Gastroesophageal sphincter (tissue), 4 donors: ENCODE data around the gene TSPAN12. TPM values are rescaled to one million over a fixed set of nuclear protein-coding genes. Genes with fewer than 3 reads are reported as not detected.

Source experiments
- ATAC-seq: fragments of 150-250 bp; one replicate; pipeline ENCODE4 v1.9.1; 2016; ENCODE audit warnings: mild to moderate bottlenecking, moderate library complexity
- H3K27ac ChIP-seq, 4 donors: fragments of 200-600 bp; sonication (generic) in 3 of 4; 1 replicate in 3 of 4; 2 replicates in 1 of 4; pipeline ENCODE4 v1.5.1; 2016 to 2019
- H3K27me3 ChIP-seq: fragments of 200-600 bp; sonication (generic); one replicate; pipeline ENCODE4 v1.5.1; 2019
- H3K36me3 ChIP-seq, 2 donors: fragments of 200-600 bp; sonication (generic); one replicate each; pipeline ENCODE4 v1.5.1; 2019; ENCODE audit warnings: control low read depth in 1 of 2
- H3K4me1 ChIP-seq, 3 donors: fragments of 200-600 bp; sonication (generic); 1 replicate in 2 of 3; 2 replicates in 1 of 3; pipeline ENCODE4 v1.5.1; 2016 to 2019; ENCODE audit warnings: control low read depth in 2 of 3
- H3K4me3 ChIP-seq, 2 donors: fragments of 200-600 bp; sonication (generic); one replicate each; pipeline ENCODE4 v1.5.1; 2019; ENCODE audit warnings: mild to moderate bottlenecking in 1 of 2, moderate library complexity in 1 of 2
- H3K9me3 ChIP-seq, 3 donors: fragments of 200-600 bp; sonication (generic); one replicate each; pipeline ENCODE4 v1.5.1; 2017 to 2019; ENCODE audit warnings: control low read depth in 2 of 3
- CTCF ChIP-seq, 4 experiments: fragments of 200-600 bp in 2 of 4; fragments of 450-650 bp in 2 of 4; sonication (generic) in 1 of 4; IDR thresholded peaks; one replicate each; pipeline ENCODE4 v1.5.1; 2017 to 2019; ENCODE audit warnings: antibody characterized with exemption in 4 of 4, mild to moderate bottlenecking in 2 of 4, moderate library complexity in 2 of 4
- EP300 ChIP-seq: sonication (generic); formaldehyde crosslinking; IDR thresholded peaks from one replicate; pipeline ENCODE4 v1.6.1; 2017; ENCODE audit warnings: antibody characterized with exemption, mild to moderate bottlenecking
- POLR2A ChIP-seq, 2 donors: fragments of 450-650 bp; IDR thresholded peaks; one replicate each; pipeline ENCODE4 v1.6.1; 2017; ENCODE audit warnings: antibody characterized with exemption in 2 of 2, mild to moderate bottlenecking in 2 of 2, moderate library complexity in 1 of 2
- POLR2AphosphoS5 ChIP-seq: sonication (generic); formaldehyde crosslinking; IDR thresholded peaks from one replicate; pipeline ENCODE4 v1.6.1; 2017; ENCODE audit warnings: antibody characterized with exemption
- WGBS, 2 donors: methylation state at CpG; one replicate each; pipeline ENCODE4 v1.1.5; 2018; ENCODE audit warnings: low coverage in 1 of 2; 5-methylcytosine and 5-hydroxymethylcytosine counted together
- total RNA-seq, 4 donors: library from RNA; depleted of rRNA; stranded (reverse); fragments of >200 nt; gene quantifications; one replicate each; pipeline ENCODE4 v1.1.0, GENCODE V29; 2016

The TSPAN12 gene
- total RNA-seq, 4 donors from 2014 or later, result 4.4 to 25.3 (median 6.9) TPM

- Histone ChIP-seq H3K9me3 (no peaks in the 10 kb centered on the region), H3K27me3 (no peaks in the 10 kb centered on the region), H3K4me1 (no peaks in the 10 kb centered on the region), H3K4me3 (no peak overlapping the region), H3K36me3 (no peaks in the 10 kb centered on the region), H3K27ac (no peak overlapping the region)
- no peak for ATAC-seq
- 86 to 93% methylated on average over 1 of the region's 1 CpG for WGBS, 2 donors
- no peak for TF ChIP-seq POLR2AphosphoS5
- no peak for TF ChIP-seq CTCF (IDR thresholded peaks at IDR 0.05)
- TF ChIP-seq EP300, result no peak
- TF ChIP-seq POLR2A (IDR thresholded peaks at IDR 0.05), result no peak
These were observed 10.0 kb upstream of the TSPAN12 start for GRCh38 chr7:120867932-120868331.

GRCh38 chr7:120865191-120865981 is 7.4 kb upstream of the TSPAN12 start:
- no peak overlapping the region for H3K4me3 ChIP-seq
- ATAC-seq, result no peak
- TF ChIP-seq CTCF (IDR thresholded peaks at IDR 0.05), result no peak
- TF ChIP-seq EP300, result no peak
- no peaks in the 10 kb centered on the region for H3K9me3 ChIP-seq
- no peak overlapping the region for H3K27ac ChIP-seq
- no peaks in the 10 kb centered on the region for H3K4me1 ChIP-seq
- no peaks in the 10 kb centered on the region for H3K27me3 ChIP-seq
- H3K36me3 ChIP-seq, result no peaks in the 10 kb centered on the region
- 93% methylated on average over 1 of the region's 1 CpG; no CpG with 5 or more reads in 1 of the 2 donors for WGBS, 2 donors

GRCh38 chr7:120864141-120864900 is 6.4 kb upstream of the TSPAN12 start:
- H3K27ac ChIP-seq, result no peak overlapping the region
- ATAC-seq, result no peak
- H3K9me3 ChIP-seq, result no peaks in the 10 kb centered on the region
- 80 to 88% methylated on average over 5 to 6 of the region's 6 CpGs for WGBS, 2 donors
- H3K4me1 ChIP-seq, result no peaks in the 10 kb centered on the region
- H3K27me3 ChIP-seq, result no peaks in the 10 kb centered on the region
- TF ChIP-seq POLR2AphosphoS5 (no peak), CTCF (IDR thresholded peaks at IDR 0.05) (no peak), EP300 (no peak), POLR2A (IDR thresholded peaks at IDR 0.05) (no peak)
- no peaks in the 10 kb centered on the region for H3K36me3 ChIP-seq
- no peak overlapping the region for H3K4me3 ChIP-seq

GRCh38 chr7:120862987-120863590 is 5.1 kb upstream of the TSPAN12 start:
- H3K4me1 ChIP-seq, result peaks cover 0 to 7% (median 4%) of the 10 kb centered on the region in 3 donors
- no peaks in the 10 kb centered on the region for H3K27me3 ChIP-seq
- H3K4me3 ChIP-seq, result no peak overlapping the region
- TF ChIP-seq EP300 (no peak), CTCF (IDR thresholded peaks at IDR 0.05) (no peak), POLR2A (IDR thresholded peaks at IDR 0.05) (no peak), POLR2AphosphoS5 (no peak)
- H3K9me3 ChIP-seq, result no peaks in the 10 kb centered on the region
- no peak for ATAC-seq
- H3K36me3 ChIP-seq, result no peaks in the 10 kb centered on the region
- no peak overlapping the region for H3K27ac ChIP-seq
- 51 to 67% methylated on average over 3 of the region's 3 CpGs for WGBS, 2 donors
